IPS-NIHi7 (cell line): ENCODE results near the gene ADAMTS3.

Experiments used
- DNase-seq: peaks from one replicate; pipeline ENCODE4 v3.0.0; 2012; ENCODE audit warnings: mixed read lengths; ENCODE audit errors: extremely low spot score

The ADAMTS3 gene

GRCh38 chr4:72568959-72569718 is at the start of gene ADAMTS3:
ADAMTS3 (minus strand) TSS chr4:72569221; CDS start chr4:72568762, 459 bp downstream.
- peak; percentile 88 for DNase-seq

GRCh38 chr4:72613959-72614358 is 44.9 kb upstream of the ADAMTS3 start:
- DNase-seq, result no peak

GRCh38 chr4:72606751-72607150 is 37.7 kb upstream of the ADAMTS3 start:
- no peak for DNase-seq

GRCh38 chr4:72604324-72604723 is 35.3 kb upstream of the ADAMTS3 start:
- no peak for DNase-seq

- no peak for DNase-seq
These were observed 33.7 kb upstream of the ADAMTS3 start for GRCh38 chr4:72602396-72603376.

DNA sequence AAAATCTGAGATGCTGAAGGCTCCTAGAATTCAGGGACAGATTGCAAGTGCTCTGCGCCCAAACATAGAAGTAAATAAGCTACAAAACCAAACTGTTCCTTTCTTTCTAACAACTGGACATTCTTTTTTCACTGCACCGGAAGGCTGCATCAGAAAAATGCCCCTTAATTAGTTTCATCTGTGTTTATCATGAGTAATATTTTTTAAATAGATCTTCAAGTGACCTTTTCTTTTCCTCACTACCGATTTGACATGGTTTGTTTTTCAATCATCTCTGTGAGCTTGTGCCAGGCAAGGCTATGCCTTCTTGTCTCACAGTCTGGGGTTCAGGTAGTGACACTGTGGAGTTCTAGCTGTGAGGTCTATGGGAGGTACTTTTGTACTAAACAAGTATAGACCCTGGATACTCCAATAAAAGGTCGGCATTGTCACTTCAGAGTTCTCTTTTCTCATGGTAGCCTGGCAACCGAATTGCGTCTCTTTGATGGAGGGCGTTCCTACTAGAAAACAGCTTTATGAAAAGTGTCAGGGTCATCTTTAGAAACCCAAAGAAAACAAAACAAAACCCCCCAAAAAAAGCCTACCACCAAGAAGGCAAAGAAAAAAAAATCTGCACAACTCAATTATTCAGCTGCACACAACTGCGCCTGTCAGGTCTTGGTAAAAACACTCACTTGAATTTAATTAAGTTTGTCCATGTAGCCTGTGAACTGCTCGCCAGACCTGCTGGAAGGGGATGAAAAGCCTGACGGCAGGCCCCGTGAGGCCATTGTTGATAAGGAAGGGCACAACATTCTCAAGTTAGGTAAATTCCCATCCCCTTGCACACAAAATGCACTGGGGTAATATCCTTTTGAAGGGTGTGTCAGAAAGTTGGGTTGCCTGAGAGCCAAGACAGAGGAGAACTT is 22.8 kb upstream of the ADAMTS3 start:
- no peak for DNase-seq

GRCh38 chr4:72587334-72587733 is 18.3 kb upstream of the ADAMTS3 start:
- no peak for DNase-seq

DNA sequence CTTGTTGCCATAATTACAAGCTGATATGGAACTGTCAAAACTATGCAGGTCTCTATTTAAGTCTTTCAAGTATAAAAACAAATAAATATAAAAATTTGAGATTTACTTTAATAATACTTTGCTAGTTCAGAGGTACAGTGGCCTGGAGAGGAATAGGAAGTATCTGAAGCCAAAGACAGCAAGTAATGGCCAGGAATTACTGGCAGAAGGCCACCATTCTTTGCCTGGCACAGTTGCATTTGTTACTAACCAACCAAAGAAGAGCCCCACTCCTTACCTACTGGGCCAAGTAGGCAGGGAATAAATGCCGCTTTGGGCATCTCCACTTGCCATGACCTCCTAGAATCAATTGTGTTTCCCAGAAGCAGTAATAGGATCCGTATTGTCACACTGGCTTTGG is 13.8 kb upstream of the ADAMTS3 start:
- no peak for DNase-seq

GRCh38 chr4:72577211-72577610 is 8.2 kb upstream of the ADAMTS3 start:
- DNase-seq, result no peak

- DNase-seq, result no peak
These were observed 2.3 kb upstream of the ADAMTS3 start for GRCh38 chr4:72571337-72571736.

- DNase-seq, result no peak
These were observed 756 bp upstream of the ADAMTS3 start for GRCh38 chr4:72569719-72570235.

DNA sequence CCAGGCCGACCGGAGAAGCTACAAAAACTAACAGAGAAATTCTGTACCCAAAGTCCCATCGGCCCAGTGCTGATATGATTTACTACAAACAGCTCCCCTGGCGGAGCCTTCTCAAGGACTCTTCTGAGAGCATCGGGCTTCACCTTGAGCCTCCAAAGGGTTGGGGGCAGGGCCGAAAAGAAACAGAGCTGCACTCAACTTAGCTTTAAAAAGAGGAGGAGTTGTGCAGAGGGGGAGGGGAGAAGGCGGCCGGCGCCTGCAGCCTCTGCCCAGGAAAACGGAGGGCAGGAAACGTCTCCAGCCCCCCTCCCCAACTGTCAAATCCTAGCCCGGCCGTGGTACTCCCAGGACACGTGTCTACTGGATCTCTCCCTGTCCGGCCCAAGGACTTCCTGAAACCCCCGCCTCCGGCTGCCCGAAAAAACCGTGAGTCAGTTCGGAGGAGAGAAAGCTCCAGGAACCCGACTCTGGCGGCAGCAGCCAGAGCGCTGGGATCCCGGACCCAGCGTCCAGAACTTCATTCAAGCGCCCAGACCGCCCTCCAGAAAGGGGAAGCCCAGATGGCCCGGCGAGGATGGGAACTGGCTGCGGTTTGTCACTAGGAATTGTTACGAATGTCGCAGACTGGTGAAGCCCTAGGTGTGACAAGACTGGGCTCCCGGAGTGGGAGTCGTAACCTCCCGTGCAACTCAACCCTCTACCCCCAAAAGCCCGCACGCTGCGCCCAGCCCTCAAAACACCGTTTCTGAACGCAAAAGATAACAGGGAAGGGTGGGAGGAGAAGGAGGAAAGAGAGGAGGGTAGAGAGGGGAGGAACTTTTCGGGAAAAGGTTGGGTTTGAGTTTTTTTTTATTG is 973 bp downstream of the ADAMTS3 start:
- peak; percentile 83 for DNase-seq

GRCh38 chr4:72567036-72567435 is 2.0 kb downstream of the ADAMTS3 start:
- DNase-seq, result no peak

DNA sequence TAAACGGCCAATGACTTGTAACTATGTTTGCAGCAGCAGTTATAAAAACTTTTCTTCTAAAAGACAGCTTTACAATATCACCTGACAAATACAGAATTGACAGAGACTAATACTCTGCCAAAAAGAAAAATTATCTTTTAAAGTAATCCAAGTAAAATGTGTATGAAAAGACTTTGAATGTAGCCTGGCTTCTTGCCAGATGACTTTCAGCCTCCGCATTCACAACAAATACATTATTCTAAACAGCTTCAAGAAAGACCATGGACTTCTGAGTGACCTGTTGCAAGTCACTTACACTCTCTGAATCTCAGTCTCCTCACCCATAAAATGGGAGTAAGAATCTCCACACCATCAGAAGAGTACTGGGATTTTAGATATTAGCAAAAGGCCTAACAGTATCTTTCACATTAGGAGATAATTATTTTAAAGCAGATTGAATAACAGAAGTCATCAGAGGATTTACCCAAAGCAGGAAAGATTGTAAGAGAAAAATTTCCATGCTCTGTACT is 2.5 kb downstream of the ADAMTS3 start:
- DNase-seq, result no peak

- DNase-seq, result no peak
These were observed 4.2 kb downstream of the ADAMTS3 start for GRCh38 chr4:72564789-72565188.

DNA sequence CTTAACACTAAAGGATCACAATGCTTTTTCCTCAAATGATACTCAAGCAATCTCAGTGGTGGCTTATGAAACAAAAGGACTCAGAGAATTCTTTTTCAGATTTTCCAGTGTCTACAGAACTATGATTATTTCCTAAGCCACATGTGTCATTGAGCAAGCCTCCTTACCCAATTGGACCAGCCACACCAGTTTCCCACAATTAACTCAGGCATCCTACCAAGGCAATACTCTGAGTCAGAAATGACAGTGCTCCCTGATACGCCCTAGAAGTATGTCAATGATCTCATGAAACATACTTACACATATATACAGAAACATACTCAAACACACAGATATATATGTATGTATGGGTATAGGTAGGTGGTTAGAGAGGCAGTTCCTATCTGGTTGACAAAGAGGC is 4.8 kb downstream of the ADAMTS3 start:
- DNase-seq, result no peak

DNA sequence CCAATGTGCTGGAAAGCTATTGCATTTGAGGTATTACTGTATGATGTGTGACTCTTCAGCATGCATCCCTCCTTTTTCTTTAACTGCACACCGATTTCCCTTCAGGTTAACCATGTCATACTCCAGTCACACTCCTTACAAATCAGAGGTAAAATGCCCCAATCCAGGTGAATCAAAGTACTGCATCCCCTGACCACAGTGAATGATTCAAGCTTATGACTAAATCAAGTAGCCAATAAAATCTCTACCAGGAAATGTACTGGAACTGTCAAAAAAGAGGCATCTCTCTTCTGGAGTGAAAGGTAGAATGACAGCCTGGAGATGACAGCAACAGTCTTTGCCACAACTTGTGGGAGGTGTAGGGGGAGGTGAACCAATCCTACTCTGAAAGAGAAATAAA is 10.4 kb downstream of the ADAMTS3 start:
- DNase-seq, result no peak

- no peak for DNase-seq
These were observed 12.0 kb downstream of the ADAMTS3 start for GRCh38 chr4:72557021-72557420.

DNA sequence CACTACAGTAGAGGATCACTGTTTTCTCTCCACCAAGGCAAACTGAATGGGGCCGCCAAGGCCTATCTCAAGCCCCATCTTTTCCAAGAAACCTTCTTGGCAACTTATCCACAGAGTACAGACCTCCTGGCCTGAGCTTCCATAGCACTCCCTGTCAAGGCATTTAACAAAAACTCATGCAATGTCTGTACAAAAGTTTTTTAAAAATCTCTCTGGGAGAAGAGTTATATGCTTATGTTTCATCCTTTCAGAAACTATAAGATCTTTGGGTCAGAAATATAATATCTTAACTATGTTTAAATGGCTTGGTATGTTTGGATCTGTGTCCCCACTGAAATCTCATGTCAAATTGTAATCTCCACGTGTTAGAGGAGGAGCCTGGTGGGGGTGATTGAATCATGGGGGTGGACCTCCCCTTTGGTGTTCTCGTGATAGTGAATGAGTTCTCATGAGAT is 13.6 kb downstream of the ADAMTS3 start:
- no peak for DNase-seq
